ENCODE results near the gene PPIG. TPM values are rescaled to one million over a fixed set of nuclear protein-coding genes. Genes with fewer than 3 reads are reported as not detected.
"Not testable (repeated sequence)": the region's sequence is repeated elsewhere in the genome, so short reads cannot be mapped to it uniquely, and the experiment has no call there.

The PPIG gene
- total and polyA plus RNA-seq, 2 donors (not counting 1 experiment from before 2014, with no cell fraction given), result 21.5 to 78.6 TPM

GRCh38 chr2:169546756-169547155, 37.4 kb upstream of the PPIG start:
- ATAC-seq (ENCODE audit: low read depth) (no peak), DNase-seq (no peak)
- no CpG with 5 or more reads among the region's 2 CpGs for WGBS (ENCODE audit: insufficient coverage)
- no peak for TF ChIP-seq CTCF (IDR thresholded peaks at IDR 0.05)
- TF ChIP-seq EZH2 (IDR thresholded peaks at IDR 0.05; ENCODE audit: borderline replicate concordance, insufficient read depth, low read depth, low read length, poor library complexity, severe bottlenecking), result no peak
- Mint-ChIP-seq H3K4me1 (no peaks in the 10 kb centered on the region), H3K27me3 (no peaks in the 10 kb centered on the region), H3K27ac (no peak overlapping the region), H3K4me3 (no peak overlapping the region), H3K9me3 (ENCODE audit: insufficient read depth) (no peaks in the 10 kb centered on the region)
- Histone ChIP-seq H3K4me1 (ENCODE audit: control insufficient read depth in 2 of 2, insufficient read depth in 2 of 2, low read length in 2 of 2) (no peaks in the 10 kb centered on the region), H4K20me1 (ENCODE audit: control insufficient read depth, insufficient read depth, low read length, poor library complexity, severe bottlenecking) (no peaks in the 10 kb centered on the region), H3K4me3 (ENCODE audit: control extremely low read depth in 1 of 5, extremely low read depth in 1 of 5, insufficient read depth in 1 of 5, low read depth in 2 of 5, low read length in 4 of 5) (no peak overlapping the region), H3K9me3 (ENCODE audit: control extremely low read depth in 1 of 3, control insufficient read depth in 2 of 3, insufficient read depth in 1 of 3, low read length in 2 of 3) (no peaks in the 10 kb centered on the region), H3K27ac (ENCODE audit: low read length in 2 of 2) (no peak overlapping the region), H2AFZ (ENCODE audit: insufficient read depth, low read depth, low read length, poor library complexity, severe bottlenecking) (no peak overlapping the region), H3K79me2 (ENCODE audit: control insufficient read depth, insufficient read depth, low read length) (no peaks in the 10 kb centered on the region), H3K36me3 (replicated peaks in 1 of 2; ENCODE audit: control extremely low read depth in 1 of 2, control insufficient read depth in 1 of 2, extremely low read depth in 1 of 2, insufficient read depth in 2 of 2, low read length in 1 of 2) (peaks cover 9 to 30% of the 10 kb centered on the region in 2 experiments), H3K9ac (ENCODE audit: low read length) (no peak overlapping the region), H3K27me3 (replicated peaks in 1 of 4; ENCODE audit: control extremely low read depth in 1 of 4, control insufficient read depth in 3 of 4, insufficient read depth in 4 of 4, low read length in 3 of 4) (no peaks in the 10 kb centered on the region), H3K4me2 (replicated peaks; ENCODE audit: low read depth, low read length, poor library complexity, severe bottlenecking) (no peak overlapping the region)
- intact Hi-C loops (cut with micrococcal nuclease), result no loop called here
- ChIA-PET CTCF (no interaction called here), POLR2A (no interaction called here)

GRCh38 chr2:169561364-169561763, 22.8 kb upstream of the PPIG start:
- no peak for ATAC-seq (ENCODE audit: low read depth)
- POLR2A ChIA-PET, result interaction anchor here (0.7 kb wide), 1 partner anchor 97 kb away, joined by 3 read pairs; no protein-coding TSS in a partner anchor
- no peaks in the 10 kb centered on the region for H3K79me2 ChIP-seq (ENCODE audit: control insufficient read depth, insufficient read depth, low read length)
- Mint-ChIP-seq H3K4me3 (no peak overlapping the region), H3K9me3 (ENCODE audit: insufficient read depth) (no peaks in the 10 kb centered on the region), H3K27ac (no peak overlapping the region), H3K4me1 (no peaks in the 10 kb centered on the region), H3K27me3 (no peaks in the 10 kb centered on the region)
- no peaks in the 10 kb centered on the region for H3K4me1 ChIP-seq (ENCODE audit: control insufficient read depth in 2 of 2, insufficient read depth in 2 of 2, low read length in 2 of 2)
- no CpG with 5 or more reads among the region's 1 CpG for WGBS (ENCODE audit: insufficient coverage)
- DNase-seq, result no peak
- TF ChIP-seq EZH2 (IDR thresholded peaks at IDR 0.05; ENCODE audit: borderline replicate concordance, insufficient read depth, low read depth, low read length, poor library complexity, severe bottlenecking), result no peak
- TF ChIP-seq CTCF (IDR thresholded peaks at IDR 0.05), result no peak
- H2AFZ ChIP-seq (ENCODE audit: insufficient read depth, low read depth, low read length, poor library complexity, severe bottlenecking), result no peak overlapping the region
- peaks cover 6% of the 10 kb centered on the region in 2 experiments for H3K36me3 ChIP-seq (replicated peaks in 1 of 2; ENCODE audit: control extremely low read depth in 1 of 2, control insufficient read depth in 1 of 2, extremely low read depth in 1 of 2, insufficient read depth in 2 of 2, low read length in 1 of 2)
- CTCF ChIA-PET, result interaction anchor here (0.7 kb wide), 1 partner anchor 8 kb away, joined by 3 read pairs; no protein-coding TSS in a partner anchor
- H3K4me3 ChIP-seq (ENCODE audit: control extremely low read depth in 1 of 5, extremely low read depth in 1 of 5, insufficient read depth in 1 of 5, low read depth in 2 of 5, low read length in 4 of 5), result no peak overlapping the region
- H3K4me2 ChIP-seq (replicated peaks; ENCODE audit: low read depth, low read length, poor library complexity, severe bottlenecking), result no peak overlapping the region
- H3K27ac ChIP-seq (ENCODE audit: low read length in 2 of 2), result no peak overlapping the region
- no peaks in the 10 kb centered on the region for H3K9me3 ChIP-seq (ENCODE audit: control extremely low read depth in 1 of 3, control insufficient read depth in 2 of 3, insufficient read depth in 1 of 3, low read length in 2 of 3)
- no peak overlapping the region for H3K9ac ChIP-seq (ENCODE audit: low read length)
- no peaks in the 10 kb centered on the region for H4K20me1 ChIP-seq (ENCODE audit: control insufficient read depth, insufficient read depth, low read length, poor library complexity, severe bottlenecking)
- H3K27me3 ChIP-seq (replicated peaks in 1 of 4; ENCODE audit: control extremely low read depth in 1 of 4, control insufficient read depth in 3 of 4, insufficient read depth in 4 of 4, low read length in 3 of 4), result no peaks in the 10 kb centered on the region
- intact Hi-C loops (cut with micrococcal nuclease), result no loop called here

GRCh38 chr2:169562084-169562483, 22.1 kb upstream of the PPIG start:
- ATAC-seq (ENCODE audit: low read depth); H3K27me3 ChIP-seq (replicated peaks in 1 of 4; ENCODE audit: control extremely low read depth in 1 of 4, control insufficient read depth in 3 of 4, insufficient read depth in 4 of 4, low read length in 3 of 4); H3K4me2 ChIP-seq (replicated peaks; ENCODE audit: low read depth, low read length, poor library complexity, severe bottlenecking); H3K4me3 ChIP-seq (ENCODE audit: control extremely low read depth in 1 of 5, extremely low read depth in 1 of 5, insufficient read depth in 1 of 5, low read depth in 2 of 5, low read length in 4 of 5); intact Hi-C loops (cut with micrococcal nuclease); H3K27ac Mint-ChIP-seq; CTCF ChIA-PET; H3K9me3 ChIP-seq (ENCODE audit: control extremely low read depth in 1 of 3, control insufficient read depth in 2 of 3, insufficient read depth in 1 of 3, low read length in 2 of 3); POLR2A ChIA-PET; DNase-seq; H3K4me1 Mint-ChIP-seq; H2AFZ ChIP-seq (ENCODE audit: insufficient read depth, low read depth, low read length, poor library complexity, severe bottlenecking); H3K27ac ChIP-seq (ENCODE audit: low read length in 2 of 2); H3K4me3 Mint-ChIP-seq; H3K27me3 Mint-ChIP-seq; H3K9me3 Mint-ChIP-seq (ENCODE audit: insufficient read depth); H3K79me2 ChIP-seq (ENCODE audit: control insufficient read depth, insufficient read depth, low read length); H3K4me1 ChIP-seq (ENCODE audit: control insufficient read depth in 2 of 2, insufficient read depth in 2 of 2, low read length in 2 of 2); H3K9ac ChIP-seq (ENCODE audit: low read length); H4K20me1 ChIP-seq (ENCODE audit: control insufficient read depth, insufficient read depth, low read length, poor library complexity, severe bottlenecking); H3K36me3 ChIP-seq (replicated peaks in 1 of 2; ENCODE audit: control extremely low read depth in 1 of 2, control insufficient read depth in 1 of 2, extremely low read depth in 1 of 2, insufficient read depth in 2 of 2, low read length in 1 of 2): not testable (repeated sequence)
- WGBS (ENCODE audit: insufficient coverage), result no CpG with 5 or more reads among the region's 5 CpGs

Data from B cell (primary cell).